ENCODE data around the gene MVB12A. TPM values are rescaled to one million over a fixed set of nuclear protein-coding genes. Genes with fewer than 3 reads are reported as not detected.

The MVB12A gene
- total RNA-seq, 6 experiments from 2014 or later = 45.2 to 49.2 (median 47.2) TPM

- DNase-seq = no peak
- H3K27ac Mint-ChIP-seq = no peak overlapping the region; the same call in 1 of the 2 replicates
- peak overlapping the region; percentile 97 for H3K4me3 Mint-ChIP-seq
- no peaks in the 10 kb centered on the region for H3K36me3 Mint-ChIP-seq (ENCODE audit: low read depth)
- TF ChIP-seq CTCF (IDR thresholded peaks at IDR 0.05) = no peak
- H3K27me3 Mint-ChIP-seq (ENCODE audit: insufficient read depth) = no peaks in the 10 kb centered on the region
- H3K4me1 Mint-ChIP-seq (ENCODE audit: low read depth) = peaks cover 48% of the 10 kb centered on the region
- no peaks in the 10 kb centered on the region for H3K9me3 Mint-ChIP-seq
These were observed 51.7 kb downstream of the MVB12A start for GRCh38 chr19:17471410-17472125.

GRCh38 chr19:17473041-17473440, 53.2 kb downstream of the MVB12A start:
- no peaks in the 10 kb centered on the region; the same call in 1 of the 2 replicates for H3K27me3 Mint-ChIP-seq (ENCODE audit: insufficient read depth)
- peak; percentile 55 for DNase-seq
- no peaks in the 10 kb centered on the region for H3K9me3 Mint-ChIP-seq
- no peaks in the 10 kb centered on the region for H3K36me3 Mint-ChIP-seq (ENCODE audit: low read depth)
- TF ChIP-seq CTCF (IDR thresholded peaks at IDR 0.05) = no peak; the same call in 1 of the 2 replicates
- H3K4me1 Mint-ChIP-seq (ENCODE audit: low read depth) = peaks cover 54% of the 10 kb centered on the region
- peak overlapping the region; percentile 58; the same call in 1 of the 2 replicates for H3K4me3 Mint-ChIP-seq
- H3K27ac Mint-ChIP-seq = peak overlapping the region; percentile 45; the same call in 1 of the 2 replicates

Other genes starting within 250 kb of the MVB12A start
- 10 to 100 TPM; 23.5 to 29.3 (median 25.7) TPM for gene USE1, start 204.7 kb upstream of the MVB12A start, total RNA-seq (2021; fragmentation: NEBNext Ultra II Directional; extraction: Animal tissue kit (Norgen Biotek cat#: 25700))
- gene OCEL1, start 193.8 kb upstream of the MVB12A start, total RNA-seq (2021; fragmentation: NEBNext Ultra II Directional; extraction: Animal tissue kit (Norgen Biotek cat#: 25700)) = 10 to 100 TPM; 13.0 to 20.3 (median 17.4) TPM
- gene NR2F6, start 174.1 kb upstream of the MVB12A start, total RNA-seq (2021; fragmentation: NEBNext Ultra II Directional; extraction: Animal tissue kit (Norgen Biotek cat#: 25700)) = 10 to 100 TPM; 46.1 to 61.9 (median 49.3) TPM
- not detected for gene USHBP1, start 155.3 kb upstream of the MVB12A start, total RNA-seq (2021; fragmentation: NEBNext Ultra II Directional; extraction: Animal tissue kit (Norgen Biotek cat#: 25700))
- 100 to 1,000 TPM; 105 to 128 (median 120) TPM for gene BABAM1, start 152.6 kb upstream of the MVB12A start, total RNA-seq (2021; fragmentation: NEBNext Ultra II Directional; extraction: Animal tissue kit (Norgen Biotek cat#: 25700))
- gene ANKLE1, start 138.1 kb upstream of the MVB12A start, total RNA-seq (2021; fragmentation: NEBNext Ultra II Directional; extraction: Animal tissue kit (Norgen Biotek cat#: 25700)) = under 1 TPM; 0.28 to 0.57 (median 0.43) TPM
- 1 to 10 TPM; 6.7 to 9.9 (median 8.9) TPM for gene ABHD8, start 116.6 kb upstream of the MVB12A start, total RNA-seq (2021; fragmentation: NEBNext Ultra II Directional; extraction: Animal tissue kit (Norgen Biotek cat#: 25700))
- 10 to 100 TPM; 43.1 to 56.7 (median 50.4) TPM for gene MRPL34, start 114.2 kb upstream of the MVB12A start, total RNA-seq (2021; fragmentation: NEBNext Ultra II Directional; extraction: Animal tissue kit (Norgen Biotek cat#: 25700))
- gene DDA1, start 110.5 kb upstream of the MVB12A start, total RNA-seq (2021; fragmentation: NEBNext Ultra II Directional; extraction: Animal tissue kit (Norgen Biotek cat#: 25700)) = 10 to 100 TPM; 77.1 to 92.5 (median 83.4) TPM
- 1 to 10 TPM; 4.4 to 6.0 (median 5.0) TPM for gene ANO8, start 85.2 kb upstream of the MVB12A start, total RNA-seq (2021; fragmentation: NEBNext Ultra II Directional; extraction: Animal tissue kit (Norgen Biotek cat#: 25700))
- gene GTPBP3, start 82.5 kb upstream of the MVB12A start, total RNA-seq (2021; fragmentation: NEBNext Ultra II Directional; extraction: Animal tissue kit (Norgen Biotek cat#: 25700)) = 10 to 100 TPM in 5 of 6 experiments, 1 to 10 TPM in 1; 9.2 to 14.7 (median 13.0) TPM
- gene PLVAP, start 42.7 kb upstream of the MVB12A start, total RNA-seq (2021; fragmentation: NEBNext Ultra II Directional; extraction: Animal tissue kit (Norgen Biotek cat#: 25700)) = not detected
- gene CCDC194, start 25.9 kb upstream of the MVB12A start, total RNA-seq (2021; fragmentation: NEBNext Ultra II Directional; extraction: Animal tissue kit (Norgen Biotek cat#: 25700)) = not detected
- gene BST2, start 14.4 kb upstream of the MVB12A start, total RNA-seq (2021; fragmentation: NEBNext Ultra II Directional; extraction: Animal tissue kit (Norgen Biotek cat#: 25700)) = under 1 TPM in 3 of 6 experiments, not detected in 3; 0.21 to 0.59 (median 0.34) TPM
- gene TMEM221, start 28.6 kb downstream of the MVB12A start, total RNA-seq (2021; fragmentation: NEBNext Ultra II Directional; extraction: Animal tissue kit (Norgen Biotek cat#: 25700)) = not detected
- gene NXNL1, start 40.9 kb downstream of the MVB12A start, total RNA-seq (2021; fragmentation: NEBNext Ultra II Directional; extraction: Animal tissue kit (Norgen Biotek cat#: 25700)) = not detected
- gene SLC27A1, start 50.5 kb downstream of the MVB12A start, total RNA-seq (2021; fragmentation: NEBNext Ultra II Directional; extraction: Animal tissue kit (Norgen Biotek cat#: 25700)) = 10 to 100 TPM; 11.5 to 14.9 (median 13.6) TPM
- 100 to 1,000 TPM in 1 of 6 experiments, 10 to 100 TPM in 5; 90.6 to 101 (median 95.2) TPM for gene PGLS, start 91.6 kb downstream of the MVB12A start, total RNA-seq (2021; fragmentation: NEBNext Ultra II Directional; extraction: Animal tissue kit (Norgen Biotek cat#: 25700))
- 100 to 1,000 TPM; 102 to 115 (median 106) TPM for gene COLGALT1, start 135.6 kb downstream of the MVB12A start, total RNA-seq (2021; fragmentation: NEBNext Ultra II Directional; extraction: Animal tissue kit (Norgen Biotek cat#: 25700))

All from HFFc6 (cell line).